Measurements from ENCODE around the gene JAML. TPM values are rescaled to one million over a fixed set of nuclear protein-coding genes. Genes with fewer than 3 reads are reported as not detected.

Gene JAML
- total and polyA plus RNA-seq, 9 of the 15 experiments (the other 6 are each of a cell fraction or from before 2014, with no cell fraction given) = 0.05 to 0.32 (median 0.22) TPM; not detected in 4

- TF ChIP-seq EP300 (IDR thresholded peaks at IDR 0.05; ENCODE audit: low read length) = peak; percentile 97
- TF ChIP-seq FOSL1 (tag; conservative IDR thresholded peaks at IDR 0.05) = peak; percentile 94
- no peak for TF ChIP-seq TAF15 (IDR thresholded peaks at IDR 0.05; ENCODE audit: low read depth, low read length)
- no peak for TF ChIP-seq ZNF239 (CRISPR knock-in tag; IDR thresholded peaks at IDR 0.05)
- TF ChIP-seq ZNF318 (IDR thresholded peaks at IDR 0.05; ENCODE audit: borderline replicate concordance in 1 of 2, low read depth in 1 of 2) = peak in 1 of 2 experiments; percentile 38; a peak in 3 of 4 replicates
- TF ChIP-seq ZNF79 (CRISPR knock-in tag; IDR thresholded peaks at IDR 0.05; ENCODE audit: low read depth) = no peak
- no peak for TF ChIP-seq ETS2 (tag; IDR thresholded peaks at IDR 0.05; ENCODE audit: borderline replicate concordance, poor library complexity, severe bottlenecking)
- no peak for TF ChIP-seq ZNF445 (CRISPR knock-in tag; IDR thresholded peaks at IDR 0.05; ENCODE audit: low read depth)
- TF ChIP-seq SRSF3 (IDR thresholded peaks at IDR 0.05; ENCODE audit: insufficient read depth, low read length) = no peak
- no peak for TF ChIP-seq COPS2 (conservative IDR thresholded peaks at IDR 0.05)
- TF ChIP-seq ZNF253 (CRISPR knock-in tag; conservative IDR thresholded peaks at IDR 0.05) = no peak
- peak; percentile 97 for TF ChIP-seq KLF16 (IDR thresholded peaks at IDR 0.05)
- TF ChIP-seq ZBTB7A (IDR thresholded peaks at IDR 0.05; ENCODE audit: borderline replicate concordance, control insufficient read depth, low read depth, low read length) = no peak
- TF ChIP-seq ELF4 (CRISPR knock-in tag; IDR thresholded peaks at IDR 0.05) = peak; percentile 52; the same call in 1 of the 2 replicates
- TF ChIP-seq NR2C2 (CRISPR knock-in tag; IDR thresholded peaks at IDR 0.05) = no peak
- peak; percentile 78 for TF ChIP-seq NR2C2 (tag; IDR thresholded peaks at IDR 0.05)
- TF ChIP-seq HDGF (IDR thresholded peaks at IDR 0.05) = no peak
- TF ChIP-seq ZSCAN29 (IDR thresholded peaks at IDR 0.05) = no peak
- TF ChIP-seq FOXA1 (IDR thresholded peaks at IDR 0.05; ENCODE audit: borderline replicate concordance) = no peak
Measured at GRCh38 chr11:118240999-118241763, 16.4 kb upstream of the JAML start (continued).
